SH-SY5Y (cell line): ENCODE results near the gene STEAP3.

Experiments
- GATA2 ChIP-seq: IDR thresholded peaks from 2 replicates; pipeline ENCODE4 v1.6.1; 2011; ENCODE audit warnings: mild to moderate bottlenecking, low read depth, low read length
- GATA3 ChIP-seq: IDR thresholded peaks from 2 replicates; pipeline ENCODE4 v1.6.1; 2011; ENCODE audit warnings: low read depth, mild to moderate bottlenecking, low read length, moderate library complexity

The STEAP3 gene

GRCh38 chr2:119264781-119265692 lies 41.4 kb downstream of the STEAP3 start:
- no peak for TF ChIP-seq GATA2
- no peak for TF ChIP-seq GATA3

GRCh38 chr2:119265693-119266066 lies 42.0 kb downstream of the STEAP3 start:
- TF ChIP-seq GATA3 (no peak), GATA2 (no peak)

GRCh38 chr2:119266091-119266589 lies 42.5 kb downstream of the STEAP3 start:
- TF ChIP-seq GATA2 = no peak
- no peak for TF ChIP-seq GATA3

GRCh38 chr2:119267604-119268003 lies 44.0 kb downstream of the STEAP3 start:
- no peak for TF ChIP-seq GATA2
- no peak for TF ChIP-seq GATA3

- TF ChIP-seq GATA3 = no peak
- TF ChIP-seq GATA2 = no peak
These were observed 53.2 kb downstream of the STEAP3 start for GRCh38 chr2:119276864-119277263.

GRCh38 chr2:119278946-119279345 lies 55.3 kb downstream of the STEAP3 start:
- TF ChIP-seq GATA3 (no peak), GATA2 (no peak)

GRCh38 chr2:119279666-119280065 lies 56.0 kb downstream of the STEAP3 start:
- TF ChIP-seq GATA3 (no peak), GATA2 (no peak)

- TF ChIP-seq GATA2 = no peak
- no peak for TF ChIP-seq GATA3
These were observed 57.0 kb downstream of the STEAP3 start for GRCh38 chr2:119280680-119281079.

GRCh38 chr2:119282146-119282995 lies 58.7 kb downstream of the STEAP3 start:
- TF ChIP-seq GATA2 (no peak), GATA3 (no peak)

- no peak for TF ChIP-seq GATA2
These were observed 59.4 kb downstream of the STEAP3 start for GRCh38 chr2:119282996-119283511.

GRCh38 chr2:119283873-119284331 lies 60.3 kb downstream of the STEAP3 start:
- TF ChIP-seq GATA2 (no peak), GATA3 (no peak)

- TF ChIP-seq GATA2 (no peak), GATA3 (no peak)
These were observed 63.0 kb downstream of the STEAP3 start for GRCh38 chr2:119286661-119287060.

GRCh38 chr2:119288576-119288975 lies 64.9 kb downstream of the STEAP3 start:
- no peak for TF ChIP-seq GATA2
- no peak for TF ChIP-seq GATA3

GRCh38 chr2:119289093-119289492 lies 65.5 kb downstream of the STEAP3 start:
- TF ChIP-seq GATA2 = no peak
- TF ChIP-seq GATA3 = no peak
